Adrenal gland (tissue), 5 donors: ENCODE measurements around the gene ATP11B.

Experiments
- POLR2A ChIP-seq, 2 donors: fragments of 450-650 bp; IDR thresholded peaks; one replicate each; pipeline ENCODE4 v1.6.1; 2017; ENCODE audit warnings: antibody characterized with exemption in 2 of 2, mild to moderate bottlenecking in 2 of 2, moderate library complexity in 1 of 2
- TF ChIP-seq, protein P1 (sequence below), 6 experiments: fragments of 450-650 bp in 4 of 6; fragments of 200-600 bp in 2 of 6; sonication (generic) in 1 of 6; IDR thresholded peaks; 1 replicate in 5 of 6; 2 replicates in 1 of 6; pipeline versions ENCODE4 v1.5.1 to v1.8.0; 2016 to 2021; ENCODE audit warnings: antibody characterized with exemption in 6 of 6, mild to moderate bottlenecking in 2 of 6, moderate library complexity in 1 of 6
- donor health status: DM: no; HTN: no; CAD: no.

- TF ChIP-seq, protein P1, sequence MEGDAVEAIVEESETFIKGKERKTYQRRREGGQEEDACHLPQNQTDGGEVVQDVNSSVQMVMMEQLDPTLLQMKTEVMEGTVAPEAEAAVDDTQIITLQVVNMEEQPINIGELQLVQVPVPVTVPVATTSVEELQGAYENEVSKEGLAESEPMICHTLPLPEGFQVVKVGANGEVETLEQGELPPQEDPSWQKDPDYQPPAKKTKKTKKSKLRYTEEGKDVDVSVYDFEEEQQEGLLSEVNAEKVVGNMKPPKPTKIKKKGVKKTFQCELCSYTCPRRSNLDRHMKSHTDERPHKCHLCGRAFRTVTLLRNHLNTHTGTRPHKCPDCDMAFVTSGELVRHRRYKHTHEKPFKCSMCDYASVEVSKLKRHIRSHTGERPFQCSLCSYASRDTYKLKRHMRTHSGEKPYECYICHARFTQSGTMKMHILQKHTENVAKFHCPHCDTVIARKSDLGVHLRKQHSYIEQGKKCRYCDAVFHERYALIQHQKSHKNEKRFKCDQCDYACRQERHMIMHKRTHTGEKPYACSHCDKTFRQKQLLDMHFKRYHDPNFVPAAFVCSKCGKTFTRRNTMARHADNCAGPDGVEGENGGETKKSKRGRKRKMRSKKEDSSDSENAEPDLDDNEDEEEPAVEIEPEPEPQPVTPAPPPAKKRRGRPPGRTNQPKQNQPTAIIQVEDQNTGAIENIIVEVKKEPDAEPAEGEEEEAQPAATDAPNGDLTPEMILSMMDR (IDR thresholded peaks at IDR 0.05), result no peak
- TF ChIP-seq POLR2A (IDR thresholded peaks at IDR 0.05), result no peak
These were observed 147.0 kb downstream of the ATP11B start for GRCh38 chr3:182940266-182940808.
